SIG-M5 (cell line): ENCODE measurements around the gene KLHL22.

Source experiments
- DNase-seq: peaks from one replicate; lab custom pipeline; 2025; lab: John Stamatoyannopoulos, UW

KLHL22 gene

DNA sequence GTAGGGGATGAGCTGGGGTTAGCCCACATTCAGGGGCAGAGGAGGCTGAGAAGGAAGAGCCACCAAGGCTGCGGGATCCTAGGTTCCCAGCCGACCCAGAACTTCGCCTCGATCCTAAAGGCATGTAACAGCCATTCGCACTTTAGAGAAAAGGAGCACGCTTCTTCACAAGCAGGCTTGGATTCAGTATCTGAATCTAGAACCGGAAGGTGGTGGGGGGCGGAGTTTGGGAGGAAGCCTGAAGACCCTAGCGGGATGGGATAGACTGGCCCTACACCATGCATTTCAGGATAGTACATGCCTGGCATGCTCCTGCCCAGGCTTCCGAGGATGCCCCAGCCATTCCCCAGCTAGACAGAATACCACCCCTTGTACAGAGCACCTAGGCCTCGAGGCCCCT, 62.4 kb downstream of the KLHL22 start:
- no peak for DNase-seq

DNA sequence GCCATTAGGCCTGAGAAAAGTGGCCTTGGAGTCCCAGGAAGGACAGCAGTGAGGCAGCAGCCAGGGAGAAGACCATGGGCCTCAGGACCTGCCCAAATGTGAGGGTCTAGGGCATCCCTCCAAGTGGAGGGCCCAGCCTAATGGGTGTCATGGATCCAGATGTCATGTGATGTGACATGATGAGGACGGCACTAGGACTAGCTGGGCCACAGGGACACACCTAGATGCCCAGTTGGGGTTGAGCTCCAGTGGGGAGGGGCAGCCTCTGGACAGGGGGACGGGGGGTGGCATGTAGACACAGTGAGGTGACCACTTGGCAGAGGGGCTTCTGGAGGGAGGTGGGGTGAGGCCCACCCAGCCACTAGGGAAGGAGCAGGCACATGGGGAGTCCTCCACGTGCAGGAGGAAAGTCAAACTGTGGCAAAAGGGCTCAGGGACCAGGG, 63.3 kb downstream of the KLHL22 start:
- DNase-seq = no peak

DNA sequence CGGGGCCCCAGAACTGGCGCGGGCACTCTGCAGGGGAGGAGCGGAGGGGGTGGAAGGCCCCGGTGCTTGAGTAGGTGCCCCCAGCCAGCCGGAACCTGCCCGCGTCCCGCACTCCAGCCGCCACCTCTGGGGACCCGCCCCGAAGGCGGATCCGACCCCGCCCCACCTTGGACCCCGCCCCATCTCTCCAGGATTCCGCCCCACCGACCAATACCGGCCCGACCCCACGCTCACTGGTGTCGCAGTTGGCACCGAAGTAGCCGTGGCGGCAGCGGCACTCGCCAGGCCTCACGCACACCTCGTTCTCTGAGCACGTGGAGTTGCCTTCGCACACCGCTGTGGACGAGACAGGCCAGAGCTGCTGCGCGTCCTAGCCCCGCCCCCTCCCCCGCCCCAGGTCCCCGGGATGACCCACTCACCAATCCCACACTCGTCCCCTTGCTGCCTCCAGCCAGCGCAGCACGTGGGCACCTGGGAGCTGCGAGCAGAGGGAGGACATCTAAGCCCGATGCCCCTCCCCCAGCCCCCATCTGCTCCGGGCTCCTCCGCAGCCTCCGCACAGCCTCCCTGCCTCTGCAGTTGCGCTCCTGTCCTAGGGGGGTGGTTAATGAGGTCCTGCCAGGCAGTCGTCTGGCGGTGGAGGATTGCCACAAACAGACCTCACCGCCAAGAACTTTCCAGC, 63.9 kb downstream of the KLHL22 start:
- DNase-seq = no peak

DNA sequence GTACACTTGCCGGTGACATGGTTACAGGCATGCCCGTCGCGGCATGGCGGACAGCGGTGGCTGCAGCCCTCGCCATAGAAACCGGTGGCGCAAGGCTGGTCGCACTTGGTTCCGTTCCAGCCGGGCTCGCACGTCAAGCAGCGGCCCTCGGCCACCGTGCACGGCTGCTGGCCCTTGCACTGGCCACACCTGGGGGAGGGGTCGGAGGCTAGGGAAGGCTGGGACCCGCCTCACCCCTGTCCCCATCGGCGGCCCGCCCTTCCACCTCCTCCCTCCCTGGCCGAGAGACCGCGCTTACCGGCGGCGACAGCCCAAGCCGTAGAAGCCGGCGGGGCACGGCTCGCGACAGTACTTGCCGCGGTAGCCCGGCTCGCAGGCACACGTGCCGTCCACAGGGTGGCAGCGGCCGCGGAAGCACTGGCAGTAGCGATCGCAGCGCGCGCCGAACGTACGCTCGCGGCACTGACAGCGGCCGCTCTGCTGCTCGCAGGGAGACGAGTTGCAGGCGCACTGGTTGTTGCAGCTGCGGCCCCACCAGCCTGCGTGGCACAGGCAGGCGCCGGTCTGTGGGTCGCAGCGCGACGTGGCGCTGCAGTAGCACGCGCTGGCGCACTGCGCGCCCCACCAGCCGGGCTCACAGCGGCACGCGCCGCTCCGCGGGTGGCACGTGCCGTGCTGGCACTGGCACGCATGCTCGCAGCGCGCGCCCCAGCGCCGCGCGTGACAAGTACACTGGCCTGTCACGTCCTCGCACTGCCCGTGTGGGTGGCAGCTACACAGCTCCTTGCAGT, 64.7 kb downstream of the KLHL22 start:
- DNase-seq = no peak

DNA sequence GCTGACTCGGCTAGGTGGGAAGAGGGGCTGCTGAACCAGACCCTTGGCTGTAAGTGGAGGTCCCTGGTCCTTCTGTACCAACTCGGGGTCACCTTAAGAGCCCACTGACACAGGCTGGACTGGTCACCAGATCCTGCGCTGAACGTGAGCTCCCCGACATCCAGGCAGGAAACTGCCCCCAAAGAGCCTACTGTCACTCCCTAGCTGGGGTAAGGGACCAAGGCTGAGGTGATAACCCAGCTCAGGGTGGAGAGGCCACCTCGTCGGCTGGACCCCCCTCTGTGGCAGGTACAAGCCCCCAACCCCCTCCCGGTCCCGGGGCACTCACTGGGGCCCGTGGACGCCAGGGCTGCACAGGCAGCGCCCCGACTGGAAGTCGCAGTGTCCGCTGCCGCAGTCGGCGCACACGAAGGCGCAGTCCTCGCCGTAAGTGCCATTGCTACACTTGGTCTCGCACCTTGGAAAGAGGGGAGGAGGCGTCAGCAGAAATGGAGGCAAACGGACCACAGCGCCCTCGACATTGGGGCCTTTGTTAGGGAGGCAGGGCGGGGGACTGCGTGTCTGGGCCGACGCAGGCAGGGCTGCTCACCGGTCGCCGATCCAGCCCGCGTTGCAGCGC, 65.4 kb downstream of the KLHL22 start:
- no peak for DNase-seq

DNA sequence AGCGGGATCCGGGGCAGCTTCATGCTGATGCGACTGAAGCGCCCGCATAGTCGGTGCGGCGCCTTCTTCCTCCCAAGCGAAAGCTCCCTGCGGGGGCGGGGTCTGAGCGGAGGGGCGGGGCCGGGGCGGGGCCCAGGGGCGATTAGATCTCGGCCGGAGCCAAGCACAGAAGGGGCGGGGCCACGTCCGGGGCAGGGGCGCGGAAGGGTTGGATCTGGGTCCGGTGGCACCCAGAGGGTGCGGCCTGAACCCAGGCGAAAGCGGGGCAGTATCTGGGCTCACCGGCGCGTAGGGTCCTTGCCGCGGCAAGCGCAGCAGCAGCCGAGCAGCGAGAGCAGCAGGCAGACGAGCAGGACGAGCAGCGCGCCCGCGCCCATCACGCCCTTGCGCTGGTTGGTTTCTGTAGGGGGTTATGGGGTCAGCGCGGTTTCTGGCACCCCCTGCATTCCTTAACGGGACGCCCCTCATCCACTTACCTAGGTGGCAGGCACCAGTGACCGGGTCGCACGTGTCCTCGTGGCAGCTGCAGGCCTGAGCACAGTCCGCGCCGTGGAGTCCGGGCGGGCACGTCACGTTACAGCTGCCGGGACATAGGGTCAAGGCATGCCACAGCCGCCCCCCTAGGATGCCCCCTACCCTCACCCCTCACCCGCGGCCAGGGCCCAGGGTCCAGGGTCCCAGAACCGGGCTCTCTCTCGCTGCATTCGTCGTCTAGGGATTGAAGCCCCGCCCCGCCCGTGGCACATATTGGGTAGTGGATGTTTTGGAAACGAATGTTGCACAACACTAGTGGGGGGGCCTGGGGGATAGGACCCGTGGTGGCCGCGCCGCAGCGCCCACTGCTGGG, 66.1 kb downstream of the KLHL22 start:
- DNase-seq = no peak

DNA sequence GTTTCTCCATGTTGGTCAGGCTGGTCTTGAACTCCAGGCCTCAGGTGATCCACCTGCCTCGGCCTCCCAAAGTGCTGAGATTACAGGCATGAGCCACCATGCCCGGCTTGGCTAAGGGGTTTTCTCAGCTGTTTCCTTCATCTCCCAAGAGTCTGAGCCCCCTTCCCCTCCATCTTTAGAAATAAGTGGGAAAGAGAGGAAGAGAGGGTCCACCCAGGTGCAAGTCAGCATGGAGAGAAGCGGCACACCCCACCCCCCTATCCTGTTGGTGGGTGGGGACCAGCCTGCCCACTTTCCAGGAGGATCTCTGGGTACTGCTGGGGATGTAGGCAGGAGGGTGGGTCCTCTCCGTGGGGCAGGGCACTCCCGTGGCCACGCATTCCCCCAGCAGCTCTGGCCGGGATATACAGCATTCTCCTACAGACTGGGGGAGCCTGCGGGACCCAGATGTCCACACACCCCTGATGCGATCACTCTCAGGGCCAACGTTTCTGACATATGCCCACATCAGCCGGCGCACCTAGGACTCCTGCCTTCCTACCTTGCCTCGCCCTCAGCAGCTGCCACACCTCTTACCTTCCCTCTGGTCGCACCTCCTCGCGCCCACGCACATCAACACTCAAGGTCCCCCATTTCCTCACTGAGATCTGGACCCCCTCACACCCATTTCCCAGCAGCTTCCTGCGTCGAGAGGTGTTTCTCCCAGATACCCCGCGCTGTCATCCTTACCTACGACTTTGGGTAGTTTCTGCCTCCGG, 66.9 kb downstream of the KLHL22 start:
- no peak for DNase-seq

DNA sequence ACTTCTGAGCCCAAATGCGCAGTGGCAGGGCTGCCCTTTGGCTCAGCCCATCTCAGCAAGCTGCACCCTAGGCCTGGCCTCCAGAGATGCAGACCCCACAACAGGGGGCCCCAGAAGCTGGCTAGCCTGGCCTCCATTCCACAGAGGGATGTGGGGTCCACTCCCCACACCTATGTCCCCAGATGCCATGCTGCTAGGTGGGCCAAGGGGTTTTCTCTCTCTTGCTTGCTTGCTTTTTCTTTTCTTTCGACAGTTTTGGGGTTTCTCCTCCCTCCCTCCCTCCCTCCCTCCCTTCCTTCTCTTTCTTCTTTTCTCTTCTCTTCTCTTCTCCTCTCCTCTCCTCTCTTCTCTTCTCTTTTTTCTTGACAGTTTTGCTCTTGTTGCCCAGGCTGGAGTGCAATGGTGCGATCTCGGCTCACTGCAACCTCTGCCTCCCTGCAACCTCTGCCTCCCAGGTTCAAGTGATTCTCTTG, 67.6 kb downstream of the KLHL22 start:
- DNase-seq = no peak

DNA sequence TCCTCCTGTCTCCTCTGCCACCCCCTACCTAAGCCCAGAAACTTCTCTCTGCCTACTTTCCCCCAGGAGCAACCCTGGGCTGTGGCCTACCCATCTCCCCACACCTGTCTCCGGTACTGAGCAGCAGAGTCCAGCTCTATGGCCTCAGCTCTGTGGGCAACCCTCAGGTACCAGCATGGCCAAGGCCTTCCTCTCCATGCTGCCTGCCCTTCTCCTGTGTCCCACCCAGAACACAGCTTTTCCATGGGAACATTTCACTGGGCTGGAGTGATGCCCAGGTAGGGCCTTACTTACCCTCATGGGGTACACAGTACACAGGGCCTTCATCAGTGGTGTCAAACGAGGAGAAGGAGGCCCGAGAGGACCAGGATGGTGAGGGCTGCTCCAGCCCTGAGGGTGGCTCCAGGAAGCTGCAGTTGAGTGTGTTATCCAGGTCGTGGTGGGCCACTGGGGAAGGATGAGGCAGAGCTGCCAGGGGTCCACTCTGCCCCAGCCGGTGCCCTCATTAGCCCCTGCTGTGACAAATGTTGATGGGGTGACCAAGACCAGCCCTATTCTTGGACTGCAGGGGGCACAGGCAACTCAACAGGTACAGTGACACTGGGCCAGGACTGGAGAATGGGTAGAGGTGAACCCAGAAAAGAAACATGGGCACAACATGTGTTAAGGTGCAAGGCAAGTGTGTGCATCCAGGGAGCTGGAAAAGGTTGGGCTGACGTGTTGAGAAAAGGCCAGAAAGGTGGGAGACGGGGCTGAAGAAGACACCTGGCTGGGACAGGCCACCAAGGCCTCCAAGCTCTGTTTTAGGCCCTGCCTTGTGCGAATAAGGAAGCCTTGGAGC, 68.3 kb downstream of the KLHL22 start:
- DNase-seq = no peak

DNA sequence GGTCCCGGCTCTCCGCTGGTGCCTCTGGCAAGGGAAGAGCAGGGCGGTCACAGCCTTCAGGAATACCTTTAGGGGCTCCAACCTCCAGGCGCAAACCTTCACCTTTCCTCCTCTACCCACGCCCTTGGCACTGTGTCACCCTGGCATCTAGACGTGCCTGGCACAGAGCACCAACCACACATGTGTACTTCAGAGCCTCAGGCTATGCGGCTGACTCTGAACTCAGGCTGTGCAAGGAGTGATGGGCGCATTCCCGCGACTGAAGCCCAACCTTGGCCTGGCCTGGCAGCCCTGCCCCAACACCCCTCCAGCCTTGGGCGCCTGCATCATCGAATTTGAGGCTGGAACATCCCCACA, 69.4 kb downstream of the KLHL22 start:
- DNase-seq = no peak

DNA sequence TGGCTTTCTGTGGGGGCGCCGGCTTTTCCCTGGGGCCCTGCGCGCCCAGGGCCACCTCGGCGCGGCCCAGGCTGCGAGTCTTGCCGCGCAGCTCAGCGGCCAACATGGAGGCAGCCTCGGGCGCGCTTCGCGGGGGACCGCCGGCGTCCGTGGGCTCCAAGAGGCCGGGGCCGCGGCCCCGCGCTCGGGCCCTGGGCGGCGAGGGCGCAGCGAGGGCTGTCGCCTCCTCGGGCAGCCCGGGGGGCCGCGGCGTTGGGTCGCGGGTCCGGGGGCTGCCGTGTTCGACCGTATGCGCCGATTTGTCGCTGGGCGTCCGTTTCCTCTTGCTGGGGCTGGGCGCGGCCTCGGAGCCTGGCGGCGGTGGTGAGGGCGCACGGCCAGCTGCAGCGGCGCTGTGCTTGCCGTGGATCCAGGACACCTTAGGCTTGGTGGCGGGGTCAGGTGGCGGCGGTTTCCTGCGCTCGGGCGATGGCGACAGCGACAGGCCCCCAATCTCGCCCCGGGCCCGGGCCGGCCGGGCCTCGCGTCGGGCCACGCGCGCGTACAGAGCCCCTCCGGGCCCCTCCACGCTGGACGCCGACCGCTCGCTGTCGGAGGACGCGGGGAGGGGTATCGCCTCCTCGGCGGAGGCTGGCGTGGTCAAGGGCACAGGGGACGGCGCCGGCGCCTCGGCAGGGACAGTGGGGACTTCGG, 69.9 kb downstream of the KLHL22 start:
- no peak for DNase-seq

DNA sequence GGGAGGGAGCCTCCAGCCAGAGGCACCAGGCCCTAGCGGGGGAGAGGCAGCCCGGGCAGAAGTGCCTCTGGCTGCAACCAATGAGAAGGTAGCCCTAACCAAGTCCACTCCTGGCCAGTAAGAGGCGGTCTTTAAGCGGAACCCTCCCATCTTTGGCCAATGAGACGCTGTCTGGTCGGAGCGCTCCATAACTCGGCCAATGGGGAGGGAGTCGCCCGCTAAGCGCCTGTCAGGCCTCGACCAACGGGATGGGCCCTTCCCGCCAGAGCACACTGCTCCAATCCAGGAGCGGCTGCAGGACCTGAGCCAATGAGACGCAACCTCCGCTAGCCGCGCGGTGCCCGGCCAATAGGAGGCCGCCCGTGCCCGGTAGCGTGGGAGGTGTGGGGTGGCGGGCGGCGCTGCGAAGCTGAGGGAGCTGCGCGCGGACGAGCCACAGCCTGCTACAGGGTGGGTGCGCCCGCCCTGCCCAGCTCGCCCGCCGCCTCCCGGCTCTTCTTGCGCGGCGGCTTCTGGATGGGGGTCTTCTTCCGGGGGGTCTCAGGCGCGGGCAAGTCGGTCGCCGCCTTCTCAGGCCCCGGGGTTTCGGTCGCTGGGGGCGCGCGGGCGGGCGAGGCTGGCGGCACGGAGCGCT, 70.5 kb downstream of the KLHL22 start:
- DNase-seq = no peak

DNA sequence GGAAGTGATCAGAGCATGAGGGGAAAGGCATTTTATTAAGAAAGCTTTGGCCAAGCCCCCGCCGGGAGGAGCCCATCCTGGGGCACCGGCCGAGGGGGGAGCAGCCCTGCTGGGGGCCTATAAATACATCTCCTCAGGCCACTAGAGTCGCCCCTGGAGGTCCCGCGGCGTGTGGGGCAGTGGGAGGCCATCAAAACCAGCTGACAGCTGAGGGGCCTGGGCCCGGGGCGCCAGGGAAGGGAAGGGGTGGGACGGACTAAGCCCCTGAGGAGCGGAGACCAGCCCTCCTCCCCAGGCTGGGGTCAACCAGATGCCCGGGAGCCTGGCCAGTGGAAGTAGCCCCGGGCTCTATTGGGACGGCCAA, 71.0 kb downstream of the KLHL22 start:
- DNase-seq = no peak

DNA sequence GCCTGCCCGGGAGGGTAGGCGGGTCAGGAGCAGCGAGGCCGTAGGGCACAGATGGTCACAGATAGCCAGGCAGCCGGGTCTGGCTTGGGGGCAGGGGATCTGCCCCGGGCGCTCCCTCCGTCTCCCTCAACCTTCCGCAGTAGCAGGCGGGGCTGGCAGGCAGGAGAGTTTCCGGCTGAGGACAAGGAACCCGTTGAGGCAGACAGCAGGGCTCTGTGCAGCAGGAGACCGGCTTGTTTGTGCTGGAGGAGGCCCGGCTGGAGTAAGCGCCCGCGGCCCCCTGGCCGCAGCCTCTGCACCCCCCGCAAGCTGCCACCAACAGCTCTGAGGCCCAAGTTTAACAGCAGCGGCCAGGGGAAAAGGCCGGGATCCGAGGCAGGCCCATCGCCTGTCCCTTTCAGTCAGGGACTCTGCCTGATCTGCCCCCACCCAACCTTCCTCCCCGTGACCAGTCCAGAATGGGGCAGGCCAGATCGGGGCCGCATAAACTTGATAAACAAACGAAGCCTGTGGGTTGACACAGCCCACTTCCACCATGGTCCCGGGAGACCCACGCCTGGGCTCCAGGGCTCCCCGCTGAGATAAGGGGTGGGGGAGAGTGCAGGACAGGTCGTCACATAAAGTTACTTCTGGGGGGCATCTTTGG, 71.6 kb downstream of the KLHL22 start:
- no peak for DNase-seq

DNA sequence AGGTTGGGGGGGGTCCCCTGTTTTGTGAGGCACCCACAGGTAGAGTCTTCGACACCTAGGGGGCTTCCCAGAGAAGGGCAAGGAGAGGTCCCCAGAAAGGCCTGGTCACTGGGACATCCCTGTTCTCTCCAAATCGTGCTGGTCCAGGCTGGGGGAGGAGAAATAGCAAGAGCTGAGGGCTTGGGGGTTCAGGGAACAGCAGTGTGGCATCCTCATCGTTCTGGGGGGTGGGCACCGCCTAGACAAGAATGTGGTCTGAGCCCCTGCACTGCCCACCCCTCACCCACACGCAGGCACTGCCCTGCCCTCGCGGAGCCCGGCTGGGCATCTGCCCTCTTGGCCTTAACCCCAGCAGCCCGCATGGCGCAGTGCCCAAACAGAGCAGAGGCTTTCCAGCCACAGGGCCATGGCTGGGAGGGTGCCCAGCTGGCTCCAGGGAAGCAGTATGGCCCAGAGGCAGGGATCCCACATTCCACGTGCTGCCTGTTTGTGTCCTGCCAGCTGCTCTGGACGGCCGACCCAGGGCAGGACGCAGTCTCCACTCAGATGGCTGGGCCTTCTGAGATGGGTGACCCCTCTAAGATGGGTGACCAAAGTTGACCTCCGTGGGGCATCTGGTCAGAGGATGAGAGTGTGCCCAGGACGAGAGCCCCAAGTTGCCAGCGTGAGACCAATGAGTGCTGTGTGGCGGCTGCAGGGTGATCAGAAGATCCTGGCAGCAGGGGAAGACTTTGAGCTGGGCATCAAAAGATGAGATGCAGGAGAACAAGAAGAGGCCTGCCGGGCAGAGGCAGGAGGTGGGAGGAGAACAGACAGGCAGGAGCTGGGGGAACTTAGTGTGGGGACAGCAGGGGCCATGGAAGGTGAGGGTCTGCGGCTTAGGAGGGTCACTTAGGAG, 72.3 kb downstream of the KLHL22 start:
- DNase-seq = no peak

DNA sequence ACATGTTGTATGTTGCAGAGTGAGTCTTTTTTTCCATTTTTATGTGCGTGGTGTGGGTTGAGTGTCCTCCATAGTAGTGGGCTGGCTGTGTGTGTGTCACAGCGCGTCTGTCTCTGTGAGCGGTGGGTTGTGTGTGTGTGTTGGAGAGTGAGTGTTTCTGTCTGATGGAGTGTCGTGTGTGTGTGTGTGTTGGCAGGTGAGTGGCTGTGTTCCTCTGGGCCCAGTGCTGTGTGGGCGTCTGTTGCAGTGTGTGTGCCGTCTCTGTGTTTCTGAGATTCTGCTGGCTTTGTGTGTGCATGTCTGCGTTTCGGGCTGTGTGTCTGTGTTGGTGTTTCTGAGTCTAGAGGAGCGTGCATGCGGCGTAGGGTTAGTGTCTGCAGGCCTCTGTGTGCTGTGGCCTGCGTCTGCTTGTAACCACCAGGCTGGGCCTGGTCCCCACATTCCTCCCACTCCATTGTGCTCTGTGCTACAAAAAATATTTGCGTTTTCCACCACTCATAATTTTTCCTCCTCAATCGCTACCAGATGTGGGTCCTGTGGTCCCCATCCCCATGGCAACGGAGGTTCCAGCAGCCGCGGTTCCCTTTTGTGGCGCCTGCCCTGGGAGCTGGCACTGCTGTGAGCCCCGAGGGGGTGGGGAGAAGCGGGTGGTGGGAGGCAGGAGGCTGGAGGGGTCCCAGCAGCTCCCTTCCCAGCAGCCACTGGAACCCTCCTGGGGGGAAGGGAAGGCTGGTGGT, 73.2 kb downstream of the KLHL22 start:
- DNase-seq = no peak

DNA sequence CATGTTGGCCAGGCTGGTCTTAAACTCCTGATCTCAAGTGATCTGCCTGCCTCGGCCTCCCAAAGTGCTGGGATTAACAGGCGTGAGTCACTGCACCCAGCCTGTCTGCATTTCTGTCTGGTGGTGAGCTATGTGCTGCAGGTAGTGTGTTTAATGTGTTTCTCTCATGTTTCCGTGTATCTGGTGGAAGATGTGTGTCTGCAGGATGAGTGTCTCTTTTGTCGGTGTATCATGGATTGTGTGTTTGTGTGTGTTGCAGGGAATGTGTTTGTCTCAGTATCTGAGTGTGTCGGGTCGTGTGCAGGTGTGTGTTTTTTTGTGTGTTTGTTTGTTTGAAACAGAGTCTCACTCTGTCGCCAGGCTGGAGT, 74.1 kb downstream of the KLHL22 start:
- no peak for DNase-seq
